GM20431 (cell line): ENCODE results near the gene TBC1D13.
"Not testable (repeated sequence)": the region's sequence is repeated elsewhere in the genome, so short reads cannot be mapped to it uniquely, and the experiment has no call there.

Source experiments
- in situ Hi-C: fragments of 300-500 bp; cut with MseI, MboI; formaldehyde crosslinking; loops from one replicate; pipeline ENCODE4 v1.15.0; 2020; ENCODE audit warnings: low sequenced_read_pairs; ENCODE audit not compliant: unreplicated experiment

Gene TBC1D13

GRCh38 chr9:128786681-128787601 lies at the start of gene TBC1D13:
TSS of gene TBC1D13 (plus strand) at chr9:128787253. CDS start at chr9:128787354, 101 bp downstream.
- in situ Hi-C loops: no loop called here

GRCh38 chr9:128742401-128742800 lies 44.7 kb upstream of the TBC1D13 start:
- in situ Hi-C loops: no loop called here

GRCh38 chr9:128743421-128743820 lies 43.6 kb upstream of the TBC1D13 start:
- in situ Hi-C loops: no loop called here

GRCh38 chr9:128747241-128747640 lies 39.8 kb upstream of the TBC1D13 start:
- in situ Hi-C loops: no loop called here

- in situ Hi-C loops: no loop called here
Measured at GRCh38 chr9:128750926-128751595, 36.0 kb upstream of the TBC1D13 start.

- in situ Hi-C loops: no loop called here
Measured at GRCh38 chr9:128753627-128754026, 33.4 kb upstream of the TBC1D13 start.

GRCh38 chr9:128757602-128758001 lies 29.5 kb upstream of the TBC1D13 start:
- in situ Hi-C loops: no loop called here

- in situ Hi-C loops: no loop called here
Measured at GRCh38 chr9:128762671-128763449, 24.2 kb upstream of the TBC1D13 start.

- in situ Hi-C loops: no loop called here
Measured at GRCh38 chr9:128764361-128764760, 22.7 kb upstream of the TBC1D13 start.

- in situ Hi-C loops: no loop called here
Measured at GRCh38 chr9:128765499-128765898, 21.6 kb upstream of the TBC1D13 start.

- in situ Hi-C loops: no loop called here
Measured at GRCh38 chr9:128768606-128769005, 18.4 kb upstream of the TBC1D13 start.

- in situ Hi-C loops: no loop called here
Measured at GRCh38 chr9:128770286-128771030, 16.6 kb upstream of the TBC1D13 start.

GRCh38 chr9:128771094-128771721 lies 15.8 kb upstream of the TBC1D13 start:
- in situ Hi-C loops: no loop called here

- in situ Hi-C loops: no loop called here
Measured at GRCh38 chr9:128771745-128772519, 15.1 kb upstream of the TBC1D13 start, which contains the start of gene ZER1. TSS of gene ZER1 (minus strand) at chr9:128771927. CDS start at chr9:128755565, 16,362 bp downstream.

GRCh38 chr9:128773049-128773448 lies 14.0 kb upstream of the TBC1D13 start:
- in situ Hi-C loops: no loop called here

- in situ Hi-C loops: no loop called here
Measured at GRCh38 chr9:128774804-128775203, 12.2 kb upstream of the TBC1D13 start.

- in situ Hi-C loops: not testable (repeated sequence)
Measured at GRCh38 chr9:128780093-128780492, 7.0 kb upstream of the TBC1D13 start.
